ENCODE results near the gene SLC4A11. TPM values are rescaled to one million over a fixed set of nuclear protein-coding genes. Genes with fewer than 3 reads are reported as not detected.

The SLC4A11 gene
- total RNA-seq, 1 donor from 2014 or later, result 6.6 TPM

- Mint-ChIP-seq H3K4me1 (ENCODE audit: low read depth, unreplicated experiment) (peaks cover 3% of the 10 kb centered on the region), H3K4me3 (ENCODE audit: unreplicated experiment) (peak overlapping the region; percentile 86), H3K27ac (ENCODE audit: unreplicated experiment) (peak overlapping the region; percentile 83), H3K27me3 (ENCODE audit: low read depth, unreplicated experiment) (no peaks in the 10 kb centered on the region), H3K36me3 (ENCODE audit: low read depth, unreplicated experiment) (peaks cover 5% of the 10 kb centered on the region), H3K9me3 (ENCODE audit: unreplicated experiment) (no peaks in the 10 kb centered on the region)
- no peak for FAIRE-seq
- Histone ChIP-seq H3K4me1 (ENCODE audit: insufficient read depth, low read length) (peaks cover 10% of the 10 kb centered on the region), H3K4me2 (ENCODE audit: low read length) (peak overlapping the region; percentile 95), H3K79me2 (ENCODE audit: insufficient read depth, low read length) (peaks cover 60% of the 10 kb centered on the region), H3K9me3 (ENCODE audit: insufficient read depth, low read depth, low read length) (no peaks in the 10 kb centered on the region), H2AFZ (ENCODE audit: low read depth, low read length) (peak overlapping the region; percentile 89), H4K20me1 (ENCODE audit: insufficient read depth, low read length) (peaks cover 8% of the 10 kb centered on the region), H3K9ac (ENCODE audit: low read length) (peak overlapping the region; percentile 91), H3K4me3 (ENCODE audit: insufficient read depth, low read depth, low read length) (peak overlapping the region; percentile 93), H3K27ac (ENCODE audit: low read depth, low read length) (no peak overlapping the region), H3K36me3 (ENCODE audit: insufficient read depth, low read length) (peaks cover 5% of the 10 kb centered on the region), H3K27me3 (ENCODE audit: insufficient read depth, low read length) (no peaks in the 10 kb centered on the region)
- no peak for TF ChIP-seq EZH2 (IDR thresholded peaks at IDR 0.05; ENCODE audit: insufficient read depth, low read length)
- TF ChIP-seq CTCF (IDR thresholded peaks at IDR 0.05; ENCODE audit: insufficient read depth, low read depth, low read length), result no peak
- DNase-seq (ENCODE audit: low read depth), result no peak
These were observed 28.6 kb downstream of the SLC4A11 start for GRCh38 chr20:3210346-3210745.

- no peak for FAIRE-seq
- Mint-ChIP-seq H3K4me1 (ENCODE audit: low read depth, unreplicated experiment) (peaks cover 3% of the 10 kb centered on the region), H3K27ac (ENCODE audit: unreplicated experiment) (peak overlapping the region; percentile 83)
These were observed 29.1 kb downstream of the SLC4A11 start for GRCh38 chr20:3209946-3210317.

More at GRCh38 chr20:3209946-3210317, 29.1 kb downstream of the SLC4A11 start:
- TF ChIP-seq EZH2 (IDR thresholded peaks at IDR 0.05; ENCODE audit: insufficient read depth, low read length) (no peak), CTCF (IDR thresholded peaks at IDR 0.05; ENCODE audit: insufficient read depth, low read depth, low read length) (no peak)
- H3K9me3 ChIP-seq (ENCODE audit: insufficient read depth, low read depth, low read length), result no peaks in the 10 kb centered on the region
- Mint-ChIP-seq H3K4me3 (ENCODE audit: unreplicated experiment) (peak overlapping the region; percentile 86), H3K36me3 (ENCODE audit: low read depth, unreplicated experiment) (peaks cover 5% of the 10 kb centered on the region), H3K9me3 (ENCODE audit: unreplicated experiment) (no peaks in the 10 kb centered on the region), H3K27me3 (ENCODE audit: low read depth, unreplicated experiment) (no peaks in the 10 kb centered on the region)
- no peaks in the 10 kb centered on the region for H3K27me3 ChIP-seq (ENCODE audit: insufficient read depth, low read length)
- peak overlapping the region; percentile 95 for H3K4me2 ChIP-seq (ENCODE audit: low read length)
- H2AFZ ChIP-seq (ENCODE audit: low read depth, low read length), result peak overlapping the region; percentile 89
- H3K36me3 ChIP-seq (ENCODE audit: insufficient read depth, low read length), result peaks cover 5% of the 10 kb centered on the region
- H3K4me3 ChIP-seq (ENCODE audit: insufficient read depth, low read depth, low read length), result peak overlapping the region; percentile 93
- H3K27ac ChIP-seq (ENCODE audit: low read depth, low read length), result peak overlapping the region; percentile 67
- H3K9ac ChIP-seq (ENCODE audit: low read length), result peak overlapping the region; percentile 91
- DNase-seq (ENCODE audit: low read depth), result peak; percentile 6
- peaks cover 60% of the 10 kb centered on the region for H3K79me2 ChIP-seq (ENCODE audit: insufficient read depth, low read length)
- peaks cover 10% of the 10 kb centered on the region for H3K4me1 ChIP-seq (ENCODE audit: insufficient read depth, low read length)
- H4K20me1 ChIP-seq (ENCODE audit: insufficient read depth, low read length), result peaks cover 8% of the 10 kb centered on the region
